Ramos (cell line): ENCODE results near the gene TFR2.
"Not testable (repeated sequence)": the region's sequence is repeated elsewhere in the genome, so short reads cannot be mapped to it uniquely, and the experiment has no call there.

Source experiments
- in situ Hi-C: fragments of 300-500 bp; cut with MboI; formaldehyde crosslinking; loops from one replicate; pipeline ENCODE4 v1.14.3; 2022; ENCODE audit warnings: low sequenced_read_pairs; ENCODE audit not compliant: unreplicated experiment

The TFR2 gene

GRCh38 chr7:100679129-100679926 is 38.0 kb upstream of the TFR2 start:
- in situ Hi-C loops, result no loop called here

- in situ Hi-C loops, result no loop called here
Measured at GRCh38 chr7:100678291-100678984, 37.1 kb upstream of the TFR2 start.

- in situ Hi-C loops, result no loop called here
Measured at GRCh38 chr7:100677308-100678267, 36.2 kb upstream of the TFR2 start.

- in situ Hi-C loops, result no loop called here
Measured at GRCh38 chr7:100676501-100677306, 35.4 kb upstream of the TFR2 start.

- in situ Hi-C loops, result no loop called here
Measured at GRCh38 chr7:100675581-100676350, 34.4 kb upstream of the TFR2 start.

- in situ Hi-C loops, result no loop called here
Measured at GRCh38 chr7:100675105-100675451, 33.7 kb upstream of the TFR2 start.

- in situ Hi-C loops, result no loop called here
Measured at GRCh38 chr7:100674411-100675104, 33.2 kb upstream of the TFR2 start.

GRCh38 chr7:100673942-100674410 is 32.6 kb upstream of the TFR2 start:
- in situ Hi-C loops, result no loop called here

GRCh38 chr7:100673302-100673941 is 32.1 kb upstream of the TFR2 start, which contains the start of gene GNB2:
Gene GNB2, plus strand, starts transcription at chr7:100673740. Its CDS starts 2,526 bp downstream, at chr7:100676266.
- in situ Hi-C loops, result no loop called here

GRCh38 chr7:100671353-100672327 is 30.3 kb upstream of the TFR2 start:
- in situ Hi-C loops, result no loop called here

- in situ Hi-C loops, result no loop called here
Measured at GRCh38 chr7:100670074-100670473, 28.7 kb upstream of the TFR2 start.

- in situ Hi-C loops, result not testable (repeated sequence)
Measured at GRCh38 chr7:100669106-100669505, 27.8 kb upstream of the TFR2 start.

- in situ Hi-C loops, result no loop called here
Measured at GRCh38 chr7:100668069-100668449, 26.7 kb upstream of the TFR2 start.

- in situ Hi-C loops, result no loop called here
Measured at GRCh38 chr7:100667331-100668068, 26.1 kb upstream of the TFR2 start.

GRCh38 chr7:100665168-100665726 is 23.9 kb upstream of the TFR2 start:
- in situ Hi-C loops, result no loop called here
